Hematopoietic multipotent progenitor cell treated with erythropoietin and hydrocortisone succinate and interleukin-3 and kit ligand, for 8 days (in vitro differentiated cells): ENCODE results near the gene CDC25C.

ENCODE experiments used
- DNase-seq: peaks from one replicate; pipeline ENCODE4 v3.0.0-alpha.2; 2015

CDC25C gene

GRCh38 chr5:138331449-138332368 lies at the start of gene CDC25C:
Gene CDC25C (minus strand): TSS chr5:138331804. CDS start chr5:138331180, 624 bp downstream.
- peak; percentile 99 for DNase-seq

GRCh38 chr5:138372653-138373052 lies 41.0 kb upstream of the CDC25C start:
- no peak for DNase-seq

- DNase-seq = no peak
These were observed 40.6 kb upstream of the CDC25C start for GRCh38 chr5:138372225-138372624.

- DNase-seq = no peak
These were observed 39.9 kb upstream of the CDC25C start for GRCh38 chr5:138371454-138371853.

- DNase-seq = no peak
These were observed 38.9 kb upstream of the CDC25C start for GRCh38 chr5:138370537-138370936.

- no peak for DNase-seq
These were observed 38.1 kb upstream of the CDC25C start for GRCh38 chr5:138369706-138370105.

- DNase-seq = no peak
These were observed 37.7 kb upstream of the CDC25C start for GRCh38 chr5:138369261-138369660.

- DNase-seq = no peak
These were observed 35.2 kb upstream of the CDC25C start for GRCh38 chr5:138366632-138367382.

GRCh38 chr5:138364576-138364975 lies 33.0 kb upstream of the CDC25C start:
- DNase-seq = no peak

- no peak for DNase-seq
These were observed 29.4 kb upstream of the CDC25C start for GRCh38 chr5:138360941-138361452.

GRCh38 chr5:138359621-138360020 lies 28.0 kb upstream of the CDC25C start:
- peak; percentile 71 for DNase-seq

GRCh38 chr5:138354926-138355378 lies 23.3 kb upstream of the CDC25C start:
- peak; percentile 90 for DNase-seq

- no peak for DNase-seq
These were observed 22.8 kb upstream of the CDC25C start for GRCh38 chr5:138354387-138354786.

GRCh38 chr5:138353560-138354080 lies 22.0 kb upstream of the CDC25C start:
- DNase-seq = peak; percentile 62

- DNase-seq = peak; percentile 54
These were observed 21.3 kb upstream of the CDC25C start for GRCh38 chr5:138352722-138353559.

GRCh38 chr5:138352071-138352721 lies 20.6 kb upstream of the CDC25C start, which contains the start of gene KDM3B:
Gene KDM3B (plus strand): TSS chr5:138352685. CDS start chr5:138352796, 111 bp downstream.
- peak; percentile 89 for DNase-seq

GRCh38 chr5:138351517-138351916 lies 19.9 kb upstream of the CDC25C start:
- DNase-seq = no peak

GRCh38 chr5:138351056-138351455 lies 19.5 kb upstream of the CDC25C start:
- DNase-seq = no peak

- DNase-seq = no peak
These were observed 18.9 kb upstream of the CDC25C start for GRCh38 chr5:138350563-138350890.

- no peak for DNase-seq
These were observed 18.4 kb upstream of the CDC25C start for GRCh38 chr5:138349852-138350562.

GRCh38 chr5:138346889-138347288 lies 15.3 kb upstream of the CDC25C start:
- no peak for DNase-seq
